Stimulated activated CD8-positive, alpha-beta memory T cell treated with anti-CD3 and anti-CD28 coated beads, Interleukin-15, amount 100 ng/mL, for 48 hours (primary cell): ENCODE results near the gene KRTAP5-1.

Experiments
- DNase-seq, 2 donors: peaks; one replicate each; pipeline ENCODE4 v3.0.0-alpha.2; 2020; ENCODE audit warnings: low read depth in 2 of 2

The KRTAP5-1 gene

GRCh38 chr11:1560649-1561251, 24.3 kb downstream of the KRTAP5-1 start:
- DNase-seq, result no peak

- no peak for DNase-seq
These were observed 25.0 kb downstream of the KRTAP5-1 start for GRCh38 chr11:1560002-1560648.

- DNase-seq, result no peak
These were observed 25.8 kb downstream of the KRTAP5-1 start for GRCh38 chr11:1559111-1559951.

GRCh38 chr11:1558775-1559110, 26.3 kb downstream of the KRTAP5-1 start:
- no peak for DNase-seq

GRCh38 chr11:1557904-1558774, 26.9 kb downstream of the KRTAP5-1 start:
- no peak for DNase-seq

- no peak for DNase-seq
These were observed 27.8 kb downstream of the KRTAP5-1 start for GRCh38 chr11:1557051-1557884.

- DNase-seq, result no peak
These were observed 28.7 kb downstream of the KRTAP5-1 start for GRCh38 chr11:1556278-1556902.

- DNase-seq, result no peak
These were observed 29.4 kb downstream of the KRTAP5-1 start for GRCh38 chr11:1555713-1556153.

GRCh38 chr11:1554981-1555712, 29.9 kb downstream of the KRTAP5-1 start:
- no peak for DNase-seq

- no peak for DNase-seq
These were observed 31.1 kb downstream of the KRTAP5-1 start for GRCh38 chr11:1553808-1554594.

GRCh38 chr11:1549338-1550330, 35.4 kb downstream of the KRTAP5-1 start:
- no peak for DNase-seq

- no peak for DNase-seq
These were observed 36.6 kb downstream of the KRTAP5-1 start for GRCh38 chr11:1548221-1549070.

- DNase-seq, result no peak
These were observed 37.5 kb downstream of the KRTAP5-1 start for GRCh38 chr11:1547467-1548098.

GRCh38 chr11:1546536-1547466, 38.3 kb downstream of the KRTAP5-1 start:
- peak; percentile 21 to 25 for DNase-seq

- no peak for DNase-seq
These were observed 39.0 kb downstream of the KRTAP5-1 start for GRCh38 chr11:1546077-1546535.
